Measurements from ENCODE around the gene APOC3.

The APOC3 gene

GRCh38 chr11:116879800-116880625, 50.3 kb downstream of the APOC3 start:
- no peak for DNase-seq (ENCODE audit: low spot score)

GRCh38 chr11:116881143-116881542, 51.4 kb downstream of the APOC3 start:
- no peak for DNase-seq (ENCODE audit: low spot score)

- DNase-seq (ENCODE audit: low spot score), result no peak
Measured at GRCh38 chr11:116882386-116882785, 52.7 kb downstream of the APOC3 start.

Data from left forelimb (tissue), 1 donor.